HEK293 (cell line): ENCODE data around the gene ATP11C.

ENCODE experiments used
- CTCF ChIA-PET: fragments of 350-600 bp; formaldehyde crosslinking; extraction: SDS; loops from one replicate; lab custom pipeline; 2021; ENCODE audit warnings: antibody characterized with exemption; lab: Yijun Ruan, JAX
- POLR2A ChIA-PET: fragments of 300-600 bp; formaldehyde crosslinking; extraction: SDS; loops from one replicate; lab custom pipeline; 2020; ENCODE audit warnings: antibody characterized with exemption, inconsistent platforms; lab: Yijun Ruan, JAX
- H3K27ac ChIP-seq: fragments of 200-500 bp; sonication (Bioruptor generic); 2 replicates; pipeline ENCODE4 v1.5.1; 2014; ENCODE audit warnings: low read depth, low read length, control low read depth, inconsistent platforms; ENCODE audit errors: extremely low read depth
- H3K36me3 ChIP-seq, 2 experiments: fragments of 200-500 bp in 1 of 2; sonication (Bioruptor generic) in 1 of 2; 1 replicate in 1 of 2; 2 replicates in 1 of 2; pipeline ENCODE4 v1.5.1; 2014 to 2017; ENCODE audit warnings: inconsistent platforms in 2 of 2, low read length in 2 of 2; ENCODE audit not compliant: control insufficient read depth in 2 of 2, insufficient read depth in 1 of 2
- H3K4me1 ChIP-seq: fragments of 200-500 bp; sonication (Bioruptor generic); 2 replicates; pipeline ENCODE4 v1.5.1; 2014; ENCODE audit warnings: mild to moderate bottlenecking, low read length, inconsistent platforms; ENCODE audit not compliant: control insufficient read depth, insufficient read depth
- H3K4me3 ChIP-seq: 2 replicates; pipeline ENCODE4 v1.5.1; 2011; ENCODE audit warnings: low read depth, mild to moderate bottlenecking, control low read depth, low read length, moderate library complexity
- H3K9me3 ChIP-seq: fragments of 200-500 bp; sonication (Bioruptor generic); 2 replicates; pipeline ENCODE4 v1.5.1; 2014; ENCODE audit warnings: low read depth, low read length, inconsistent platforms; ENCODE audit not compliant: control insufficient read depth, insufficient read depth
- GLI4 ChIP-seq: fragments of 450-650 bp; formaldehyde crosslinking; IDR thresholded peaks from 2 replicates; pipeline ENCODE4 v1.5.1; 2016; ENCODE audit warnings: missing biosample characterization, missing genetic modification characterization
- KLF16 ChIP-seq: fragments of 450-650 bp; formaldehyde crosslinking; IDR thresholded peaks from 2 replicates; pipeline ENCODE4 v1.5.1; 2017; ENCODE audit warnings: missing biosample characterization, missing genetic modification characterization
- KLF9 ChIP-seq: fragments of 450-650 bp; formaldehyde crosslinking; IDR thresholded peaks from 2 replicates; pipeline ENCODE4 v1.5.1; 2016; ENCODE audit warnings: missing biosample characterization, missing genetic modification characterization, low read depth
- SP7 ChIP-seq: fragments of 450-650 bp; formaldehyde crosslinking; IDR thresholded peaks from 2 replicates; pipeline ENCODE4 v1.5.1; 2016; ENCODE audit warnings: missing biosample characterization, missing genetic modification characterization
- YY2 ChIP-seq: fragments of 450-650 bp; formaldehyde crosslinking; IDR thresholded peaks from 2 replicates; pipeline ENCODE4 v1.5.1; 2016; ENCODE audit warnings: missing biosample characterization, missing genetic modification characterization
- ZNF10 ChIP-seq: fragments of 450-650 bp; formaldehyde crosslinking; IDR thresholded peaks from 2 replicates; pipeline ENCODE4 v1.5.1; 2017; ENCODE audit warnings: missing biosample characterization, missing genetic modification characterization
- ZNF157 ChIP-seq: fragments of 450-650 bp; formaldehyde crosslinking; IDR thresholded peaks from 2 replicates; pipeline ENCODE4 v1.5.1; 2016; ENCODE audit warnings: missing biosample characterization, missing genetic modification characterization
- ZNF24 ChIP-seq: fragments of 450-650 bp; formaldehyde crosslinking; IDR thresholded peaks from 2 replicates; pipeline ENCODE4 v1.5.1; 2016; ENCODE audit warnings: missing biosample characterization, missing genetic modification characterization
- ZNF510 ChIP-seq: fragments of 450-650 bp; formaldehyde crosslinking; IDR thresholded peaks from 2 replicates; pipeline ENCODE4 v1.5.1; 2018; ENCODE audit warnings: mild to moderate bottlenecking, missing genetic modification characterization, missing biosample characterization; ENCODE audit not compliant: insufficient replicate concordance
- ZNF548 ChIP-seq: fragments of 450-650 bp; formaldehyde crosslinking; IDR thresholded peaks from 2 replicates; pipeline ENCODE4 v1.5.1; 2016; ENCODE audit warnings: missing biosample characterization, missing genetic modification characterization
- ZNF677 ChIP-seq: fragments of 450-650 bp; IDR thresholded peaks from 2 replicates; pipeline ENCODE4 v1.5.0; 2018; ENCODE audit warnings: missing biosample characterization, mild to moderate bottlenecking, missing genetic modification characterization, moderate library complexity
- TF ChIP-seq, protein P1 (sequence below): fragments of 450-650 bp; formaldehyde crosslinking; IDR thresholded peaks from 2 replicates; pipeline ENCODE4; 2016; ENCODE audit warnings: missing biosample characterization, missing genetic modification characterization
- TF ChIP-seq, protein P2 (sequence below): fragments of 450-650 bp; formaldehyde crosslinking; IDR thresholded peaks from 2 replicates; pipeline ENCODE4 v1.5.1; 2016; ENCODE audit warnings: missing biosample characterization, missing genetic modification characterization
- TF ChIP-seq, protein P3 (sequence below): fragments of 450-650 bp; formaldehyde crosslinking; IDR thresholded peaks from 2 replicates; pipeline ENCODE4 v1.5.1; 2017; ENCODE audit warnings: missing biosample characterization, mild to moderate bottlenecking, missing genetic modification characterization, moderate library complexity
- TF ChIP-seq, protein P4 (sequence below): fragments of 450-650 bp; formaldehyde crosslinking; IDR thresholded peaks from 2 replicates; pipeline ENCODE4 v1.5.1; 2016; ENCODE audit warnings: missing biosample characterization, missing genetic modification characterization
- TF ChIP-seq, protein P5 (sequence below): fragments of 450-650 bp; formaldehyde crosslinking; IDR thresholded peaks from 2 replicates; pipeline ENCODE4 v1.5.1; 2016; ENCODE audit warnings: missing biosample characterization, missing genetic modification characterization, low read depth

Gene ATP11C

DNA sequence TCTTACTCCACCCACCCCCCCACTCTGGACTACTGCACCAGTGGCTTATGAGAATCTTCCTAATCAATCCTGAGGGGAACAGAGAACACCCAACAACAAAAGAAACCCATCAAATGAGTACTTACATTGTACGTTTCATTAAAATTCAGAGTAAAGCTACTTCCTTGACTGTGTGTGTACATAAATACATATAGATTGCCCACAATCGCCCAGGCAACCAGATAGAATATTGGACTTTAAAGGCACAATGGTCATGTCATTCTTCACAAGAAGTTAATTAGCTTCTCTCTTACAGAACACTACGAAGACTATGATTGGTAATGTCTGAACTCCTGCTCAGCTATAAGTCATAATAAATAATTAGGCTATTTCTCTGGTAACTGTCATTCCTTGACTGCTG lies 12.2 kb upstream of the ATP11C start:
- H3K4me1 ChIP-seq = no peaks in the 10 kb centered on the region
- H3K9me3 ChIP-seq = no peaks in the 10 kb centered on the region
- POLR2A ChIA-PET = interaction anchor here (1.0 kb wide), 1 partner anchor 12 kb away, joined by 3 read pairs; the partner anchor contains the start of gene ATP11C
- CTCF ChIA-PET = interaction anchor here (0.5 to 1.6 kb wide), 4 partner anchors 21 to 287 kb away, joined by 3 to 13 read pairs (median 4); partner anchors contain the start of gene CXorf66
- no peaks in the 10 kb centered on the region for H3K36me3 ChIP-seq
- no peak for TF ChIP-seq GLI4 (tag by site-specific recombination)
- H3K27ac ChIP-seq = no peak overlapping the region
- H3K4me3 ChIP-seq = no peak overlapping the region

DNA sequence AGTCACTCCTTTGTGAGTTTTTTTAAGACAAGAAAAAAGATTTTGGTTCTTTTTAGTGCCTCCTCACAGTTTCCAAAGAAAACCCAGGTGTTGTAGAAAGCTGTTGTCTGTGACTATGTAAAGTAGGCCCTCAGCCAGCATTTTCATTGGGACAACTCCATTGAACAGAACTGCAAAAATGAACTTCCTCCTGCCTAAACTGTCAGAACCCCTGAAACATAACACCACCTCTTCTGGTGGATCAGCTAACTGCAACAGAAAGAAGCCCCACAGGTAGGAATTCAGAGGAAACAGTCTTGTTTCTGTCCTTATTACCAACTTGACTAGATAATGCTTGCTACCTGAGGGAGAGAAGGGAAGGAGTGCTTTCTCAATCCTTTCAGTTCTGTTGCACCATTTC lies 3.4 kb upstream of the ATP11C start:
- TF ChIP-seq ZNF10 (tag by site-specific recombination) (no peak), ZNF548 (tag by site-specific recombination) (no peak), YY2 (no peak), KLF16 (tag by site-specific recombination) (no peak), SP7 (tag by site-specific recombination) (no peak), ZNF510 (tag by site-specific recombination) (no peak), ZNF677 (tag by site-specific recombination) (no peak), KLF9 (tag by site-specific recombination) (no peak), ZNF24 (tag by site-specific recombination) (no peak), ZNF157 (no peak), GLI4 (tag by site-specific recombination) (no peak)
- TF ChIP-seq, protein P1, sequence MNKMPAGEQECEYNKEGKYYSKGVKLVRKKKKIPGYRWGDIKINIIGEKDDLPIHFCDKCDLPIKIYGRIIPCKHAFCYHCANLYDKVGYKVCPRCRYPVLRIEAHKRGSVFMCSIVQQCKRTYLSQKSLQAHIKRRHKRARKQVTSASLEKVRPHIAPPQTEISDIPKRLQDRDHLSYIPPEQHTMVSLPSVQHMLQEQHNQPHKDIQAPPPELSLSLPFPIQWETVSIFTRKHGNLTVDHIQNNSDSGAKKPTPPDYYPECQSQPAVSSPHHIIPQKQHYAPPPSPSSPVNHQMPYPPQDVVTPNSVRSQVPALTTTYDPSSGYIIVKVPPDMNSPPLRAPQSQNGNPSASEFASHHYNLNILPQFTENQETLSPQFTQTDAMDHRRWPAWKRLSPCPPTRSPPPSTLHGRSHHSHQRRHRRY (tag by site-specific recombination) = no peak
- TF ChIP-seq, protein P2, sequence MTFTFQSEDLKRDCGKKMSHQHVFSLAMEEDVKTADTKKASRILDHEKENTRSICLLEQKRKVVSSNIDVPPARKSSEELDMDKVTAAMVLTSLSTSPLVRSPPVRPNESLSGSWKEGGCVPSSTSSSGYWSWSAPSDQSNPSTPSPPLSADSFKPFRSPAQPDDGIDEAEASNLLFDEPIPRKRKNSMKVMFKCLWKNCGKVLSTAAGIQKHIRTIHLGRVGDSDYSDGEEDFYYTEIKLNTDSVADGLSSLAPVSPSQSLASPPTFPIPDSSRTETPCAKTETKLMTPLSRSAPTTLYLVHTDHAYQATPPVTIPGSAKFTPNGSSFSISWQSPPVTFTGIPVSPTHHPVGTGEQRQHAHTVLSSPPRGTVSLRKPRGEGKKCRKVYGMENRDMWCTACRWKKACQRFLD (tag by site-specific recombination) = no peak
- TF ChIP-seq, protein P3, sequence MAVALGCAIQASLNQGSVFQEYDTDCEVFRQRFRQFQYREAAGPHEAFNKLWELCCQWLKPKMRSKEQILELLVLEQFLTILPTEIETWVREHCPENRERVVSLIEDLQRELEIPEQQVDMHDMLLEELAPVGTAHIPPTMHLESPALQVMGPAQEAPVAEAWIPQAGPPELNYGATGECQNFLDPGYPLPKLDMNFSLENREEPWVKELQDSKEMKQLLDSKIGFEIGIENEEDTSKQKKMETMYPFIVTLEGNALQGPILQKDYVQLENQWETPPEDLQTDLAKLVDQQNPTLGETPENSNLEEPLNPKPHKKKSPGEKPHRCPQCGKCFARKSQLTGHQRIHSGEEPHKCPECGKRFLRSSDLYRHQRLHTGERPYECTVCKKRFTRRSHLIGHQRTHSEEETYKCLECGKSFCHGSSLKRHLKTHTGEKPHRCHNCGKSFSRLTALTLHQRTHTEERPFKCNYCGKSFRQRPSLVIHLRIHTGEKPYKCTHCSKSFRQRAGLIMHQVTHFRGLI = no peak
- TF ChIP-seq, protein P4, sequence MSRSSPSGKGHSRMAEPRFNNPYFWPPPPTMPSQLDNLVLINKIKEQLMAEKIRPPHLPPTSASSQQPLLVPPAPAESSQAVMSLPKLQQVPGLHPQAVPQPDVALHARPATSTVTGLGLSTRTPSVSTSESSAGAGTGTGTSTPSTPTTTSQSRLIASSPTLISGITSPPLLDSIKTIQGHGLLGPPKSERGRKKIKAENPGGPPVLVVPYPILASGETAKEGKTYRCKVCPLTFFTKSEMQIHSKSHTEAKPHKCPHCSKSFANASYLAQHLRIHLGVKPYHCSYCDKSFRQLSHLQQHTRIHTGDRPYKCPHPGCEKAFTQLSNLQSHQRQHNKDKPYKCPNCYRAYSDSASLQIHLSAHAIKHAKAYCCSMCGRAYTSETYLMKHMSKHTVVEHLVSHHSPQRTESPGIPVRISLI (tag by site-specific recombination) = no peak
- TF ChIP-seq, protein P5, sequence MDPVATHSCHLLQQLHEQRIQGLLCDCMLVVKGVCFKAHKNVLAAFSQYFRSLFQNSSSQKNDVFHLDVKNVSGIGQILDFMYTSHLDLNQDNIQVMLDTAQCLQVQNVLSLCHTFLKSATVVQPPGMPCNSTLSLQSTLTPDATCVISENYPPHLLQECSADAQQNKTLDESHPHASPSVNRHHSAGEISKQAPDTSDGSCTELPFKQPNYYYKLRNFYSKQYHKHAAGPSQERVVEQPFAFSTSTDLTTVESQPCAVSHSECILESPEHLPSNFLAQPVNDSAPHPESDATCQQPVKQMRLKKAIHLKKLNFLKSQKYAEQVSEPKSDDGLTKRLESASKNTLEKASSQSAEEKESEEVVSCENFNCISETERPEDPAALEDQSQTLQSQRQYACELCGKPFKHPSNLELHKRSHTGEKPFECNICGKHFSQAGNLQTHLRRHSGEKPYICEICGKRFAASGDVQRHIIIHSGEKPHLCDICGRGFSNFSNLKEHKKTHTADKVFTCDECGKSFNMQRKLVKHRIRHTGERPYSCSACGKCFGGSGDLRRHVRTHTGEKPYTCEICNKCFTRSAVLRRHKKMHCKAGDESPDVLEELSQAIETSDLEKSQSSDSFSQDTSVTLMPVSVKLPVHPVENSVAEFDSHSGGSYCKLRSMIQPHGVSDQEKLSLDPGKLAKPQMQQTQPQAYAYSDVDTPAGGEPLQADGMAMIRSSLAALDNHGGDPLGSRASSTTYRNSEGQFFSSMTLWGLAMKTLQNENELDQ = no peak
- Histone ChIP-seq H3K4me3 (no peak overlapping the region), H3K4me1 (peaks cover 5% of the 10 kb centered on the region), H3K36me3 (no peaks in the 10 kb centered on the region), H3K9me3 (no peaks in the 10 kb centered on the region), H3K27ac (no peak overlapping the region)
- POLR2A ChIA-PET = no interaction called here
- CTCF ChIA-PET = interaction anchor here (0.6 to 1.6 kb wide), 3 partner anchors 30 to 95 kb away, joined by 3 to 8 read pairs (median 4); no protein-coding TSS in a partner anchor
